HepG2 (cell line): ENCODE measurements around the gene COL4A3. TPM values are rescaled to one million over a fixed set of nuclear protein-coding genes. Genes with fewer than 3 reads are reported as not detected.
A peak's percentile ranks its signal among the peaks of the same experiment; 100 is the strongest.

Experiments used
- AKNA ChIP-seq: sonication (generic); formaldehyde crosslinking; IDR thresholded peaks from 2 replicates; pipeline ENCODE4 v1.4.0; 2020; ENCODE audit warnings: missing genetic modification reagents, borderline replicate concordance
- DMTF1 ChIP-seq: sonication (generic); formaldehyde crosslinking; IDR thresholded peaks from 2 replicates; pipeline ENCODE4 v1.4.0; 2020; ENCODE audit warnings: mild to moderate bottlenecking, missing genetic modification reagents
- ELK4 ChIP-seq: sonication (generic); formaldehyde crosslinking; IDR thresholded peaks from 2 replicates; pipeline ENCODE4 v1.9.0; 2021; ENCODE audit warnings: missing genetic modification reagents, borderline replicate concordance
- EP300 ChIP-seq, 3 experiments: sonication (generic) in 1 of 3; formaldehyde crosslinking in 1 of 3; IDR thresholded peaks; 2 replicates each; pipeline versions ENCODE4 v1.5.1 to v1.6.1; 2011 to 2020; ENCODE audit warnings: low read depth in 2 of 3, low read length in 2 of 3, borderline replicate concordance in 1 of 3, improper control_type of control experiment in 1 of 3, mild to moderate bottlenecking in 1 of 3, missing genetic modification reagents in 1 of 3, moderate library complexity in 1 of 3
- MED13 ChIP-seq: sonication (generic); formaldehyde crosslinking; IDR thresholded peaks from 2 replicates; pipeline ENCODE4 v1.5.0; 2020; ENCODE audit warnings: missing genetic modification reagents
- MIER3 ChIP-seq: IDR thresholded peaks from 2 replicates; pipeline ENCODE4 v1.6.1; 2016; ENCODE audit warnings: missing compliant biosample characterization, borderline replicate concordance
- NAIF1 ChIP-seq: sonication (generic); formaldehyde crosslinking; IDR thresholded peaks from 2 replicates; pipeline ENCODE4 v1.5.0; 2020; ENCODE audit warnings: mild to moderate bottlenecking, missing genetic modification reagents, borderline replicate concordance
- NR0B2 ChIP-seq: sonication (generic); formaldehyde crosslinking; IDR thresholded peaks from 2 replicates; pipeline ENCODE4 v1.4.0; 2020; ENCODE audit warnings: mild to moderate bottlenecking, missing genetic modification reagents
- PRDM15 ChIP-seq: sonication (generic); formaldehyde crosslinking; IDR thresholded peaks from 2 replicates; pipeline ENCODE4 v1.4.0; 2020; ENCODE audit warnings: missing genetic modification reagents
- PTBP1 ChIP-seq: fragments of 200-400 bp; formaldehyde crosslinking; IDR thresholded peaks from 2 replicates; pipeline ENCODE4 v1.6.1; 2018; ENCODE audit warnings: low read length, low read depth; ENCODE audit not compliant: poor library complexity, severe bottlenecking
- SNRNP70 ChIP-seq: fragments of 200-400 bp; formaldehyde crosslinking; IDR thresholded peaks from 2 replicates; pipeline ENCODE4 v1.6.1; 2017; ENCODE audit warnings: mild to moderate bottlenecking, low read depth, low read length, moderate library complexity
- SOX13 ChIP-seq, 3 experiments: fragments of 450-650 bp in 1 of 3; sonication (generic) in 1 of 3; formaldehyde crosslinking in 1 of 3; IDR thresholded peaks in 2 of 3; conservative IDR thresholded peaks in 1 of 3; 2 replicates each; pipeline versions ENCODE4 v1.5.0 to v1.6.1; 2016 to 2020; ENCODE audit warnings: antibody characterized with exemption in 1 of 3, mild to moderate bottlenecking in 1 of 3, missing compliant biosample characterization in 1 of 3, missing genetic modification reagents in 1 of 3, moderate library complexity in 1 of 3
- ZBTB3 ChIP-seq: sonication (generic); formaldehyde crosslinking; IDR thresholded peaks from 2 replicates; pipeline ENCODE4 v1.4.0; 2020; ENCODE audit warnings: low read depth, mild to moderate bottlenecking, moderate library complexity, missing genetic modification reagents, borderline replicate concordance
- ZFP37 ChIP-seq: sonication (generic); formaldehyde crosslinking; IDR thresholded peaks from 2 replicates; pipeline ENCODE4 v1.4.0; 2020; ENCODE audit warnings: missing genetic modification reagents, borderline replicate concordance
- ZNF432 ChIP-seq: sonication (generic); formaldehyde crosslinking; IDR thresholded peaks from 2 replicates; pipeline ENCODE4 v1.5.0; 2020; ENCODE audit warnings: missing genetic modification reagents, mild to moderate bottlenecking, borderline replicate concordance
- polyA plus RNA-seq, 8 experiments: library from polyadenylated mRNA; depleted of rRNA in 3 of 8; stranded (reverse) in 7 of 8; unstranded in 1 of 8; fragments of >200 nt; fragmentation: Illumina TruSeq in 4 of 8; extraction: Trizol in 4 of 8; gene quantifications; 2 replicates each; pipeline versions ENCODE4 v1.2.1 to v1.2.3, GENCODE V29; 2011 to 2016; ENCODE audit warnings: low read depth in 4 of 8, missing spikeins in 1 of 8, mixed read lengths in 1 of 8; ENCODE audit not compliant: insufficient read depth in 1 of 8
- total RNA-seq, 5 experiments: library from RNA; depleted of rRNA; stranded (reverse); fragments of >200 nt; fragmentation: Illumina TruSeq; extraction: Trizol; gene quantifications; 2 replicates each; pipeline ENCODE4 v1.2.3, GENCODE V29; 2016; ENCODE audit warnings: low read depth in 1 of 5

Gene COL4A3
- total and polyA plus RNA-seq, 2 of the 13 experiments (the other 11 are each of a cell fraction or from before 2014, with no cell fraction given): 0.02 TPM; not detected in 1

DNA sequence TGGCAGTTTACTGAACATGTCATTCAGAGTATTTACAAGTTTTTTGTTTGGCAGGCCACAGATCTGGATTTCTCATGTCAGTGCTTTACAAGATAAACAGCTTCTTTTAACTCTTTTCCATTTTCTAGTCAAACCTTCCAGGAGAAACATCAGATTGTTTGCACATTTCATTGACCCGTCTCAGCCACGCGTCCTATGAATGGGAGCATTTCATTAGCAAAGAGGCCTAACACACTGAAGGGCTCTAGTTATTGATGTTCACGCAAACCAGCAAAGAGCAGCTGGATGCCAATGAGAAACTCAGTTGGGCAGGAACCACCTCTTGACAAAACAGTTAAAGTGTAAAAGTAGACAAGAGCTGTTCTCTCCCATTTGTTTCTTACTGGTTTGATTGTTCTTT is 131.4 kb downstream of the COL4A3 start (continued):
- TF ChIP-seq ZBTB3 (CRISPR knock-in tag) (no peak), MED13 (CRISPR knock-in tag) (no peak), MIER3 (no peak), SOX13 (IDR thresholded peaks at IDR 0.05) (no peak), SOX13 (CRISPR knock-in tag; conservative IDR thresholded peaks at IDR 0.05 in 1 of 2, IDR thresholded peaks at IDR 0.05 in 1 of 2) (peak in 1 of 2 experiments; percentile 49; a peak in 1 of 4 replicates), ELK4 (no peak), DMTF1 (no peak), ZFP37 (CRISPR knock-in tag) (no peak), SNRNP70 (no peak), PRDM15 (CRISPR knock-in tag) (no peak), NAIF1 (CRISPR knock-in tag) (no peak), ZNF432 (CRISPR knock-in tag) (no peak), EP300 (IDR thresholded peaks at IDR 0.05; ENCODE audit: low read depth in 2 of 2, low read length in 2 of 2) (no peak), EP300 (CRISPR knock-in tag; IDR thresholded peaks at IDR 0.05; ENCODE audit: borderline replicate concordance) (no peak), AKNA (no peak), PTBP1 (no peak), NR0B2 (no peak)
